HG03342 (cell line): Measurements from ENCODE around the gene ALDH1L2.
A peak's percentile ranks its signal among the peaks of the same experiment; 100 is the strongest.

Experiments
- ATAC-seq: cut with Tn5 transposase; IDR thresholded peaks from one replicate; pipeline ENCODE4 v1.9.1; 2021; ENCODE audit warnings: mild to moderate bottlenecking, moderate library complexity; ENCODE audit not compliant: unreplicated experiment

The ALDH1L2 gene

DNA sequence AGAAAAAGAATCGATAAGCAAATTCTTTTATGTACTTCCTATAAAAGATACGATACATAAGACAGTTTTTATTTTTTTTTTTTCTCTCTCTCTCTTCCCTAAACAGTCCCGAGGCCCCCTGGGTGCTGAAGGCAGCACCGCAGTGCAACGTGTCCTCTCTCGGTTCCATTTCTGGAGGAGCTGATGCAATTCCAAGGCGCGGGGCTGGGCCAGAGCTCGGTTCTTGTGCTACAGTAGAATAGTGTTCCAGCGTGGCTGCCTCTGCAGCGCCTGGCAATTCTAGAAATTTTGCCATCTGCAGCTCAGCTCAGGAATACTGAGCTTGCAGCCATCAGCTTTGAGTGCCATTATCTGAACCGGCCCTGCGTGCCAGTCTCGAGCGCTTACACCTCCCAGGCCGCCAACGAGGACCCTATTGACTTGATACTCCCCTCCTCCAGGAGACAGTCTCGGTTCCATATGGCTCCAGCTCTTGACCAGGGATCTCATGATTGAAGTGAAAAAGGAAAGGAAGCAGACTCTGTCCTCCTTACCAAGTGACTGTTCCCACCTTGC, 630 bp downstream of the ALDH1L2 start:
- no peak for ATAC-seq

DNA sequence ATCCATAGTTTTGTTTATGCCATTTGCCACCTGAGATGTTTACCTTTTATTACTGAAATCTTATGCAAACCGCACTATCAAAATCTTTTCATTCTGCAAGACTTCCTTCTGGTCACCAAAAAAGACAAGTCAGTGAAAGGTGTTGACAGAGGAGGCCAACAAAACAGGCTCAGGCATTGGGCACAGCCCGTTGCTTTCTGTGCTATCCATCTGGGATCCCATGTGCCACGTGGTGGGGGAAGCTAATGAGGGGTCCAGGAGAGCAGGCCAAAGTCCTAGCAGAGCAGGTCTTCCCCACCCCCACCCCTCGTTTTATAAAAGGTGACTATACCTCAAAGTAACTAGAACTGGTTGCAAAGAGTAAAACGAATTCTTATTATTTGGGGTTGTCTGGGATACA, 1.2 kb downstream of the ALDH1L2 start:
- no peak for ATAC-seq

DNA sequence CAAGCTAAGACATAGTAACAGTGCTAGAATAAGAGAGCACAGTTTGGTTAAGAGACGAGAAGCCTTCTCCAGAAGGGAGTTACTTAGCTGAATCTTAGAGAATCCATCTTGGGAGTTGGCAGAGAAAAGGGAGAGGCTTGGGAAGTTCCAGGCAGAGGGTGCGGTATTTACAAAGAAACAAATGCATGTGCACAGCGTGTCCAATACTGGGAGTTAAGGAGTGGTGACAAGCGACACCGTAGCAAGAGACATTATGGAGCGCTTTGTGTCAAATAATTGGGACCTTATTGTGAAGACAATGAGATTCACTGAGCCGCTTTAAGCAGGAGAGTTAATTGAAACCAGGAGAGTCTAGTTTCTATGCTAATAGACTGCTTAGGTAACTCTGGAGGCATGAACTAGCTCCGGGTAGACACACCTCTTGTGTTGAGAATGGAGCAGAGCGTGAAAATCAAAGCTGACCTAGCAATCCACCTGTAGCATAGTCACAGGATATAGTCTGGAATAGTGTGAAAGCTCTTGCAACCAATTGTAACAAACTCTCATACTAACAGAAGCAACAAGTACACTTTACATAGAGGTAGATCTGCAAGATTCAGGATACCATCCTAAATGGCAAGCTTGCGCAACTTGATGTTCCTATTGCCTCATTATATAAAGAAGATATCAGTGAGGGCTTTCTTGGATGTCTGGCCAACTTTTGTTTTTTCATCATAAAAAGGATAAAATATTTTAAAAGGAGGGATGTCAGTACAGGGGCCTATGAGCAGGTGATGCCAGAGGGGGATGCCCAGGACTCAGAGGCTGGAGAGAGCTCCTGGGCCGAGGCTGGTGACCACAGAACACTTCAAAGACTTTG, 5.3 kb downstream of the ALDH1L2 start:
- ATAC-seq: no peak

DNA sequence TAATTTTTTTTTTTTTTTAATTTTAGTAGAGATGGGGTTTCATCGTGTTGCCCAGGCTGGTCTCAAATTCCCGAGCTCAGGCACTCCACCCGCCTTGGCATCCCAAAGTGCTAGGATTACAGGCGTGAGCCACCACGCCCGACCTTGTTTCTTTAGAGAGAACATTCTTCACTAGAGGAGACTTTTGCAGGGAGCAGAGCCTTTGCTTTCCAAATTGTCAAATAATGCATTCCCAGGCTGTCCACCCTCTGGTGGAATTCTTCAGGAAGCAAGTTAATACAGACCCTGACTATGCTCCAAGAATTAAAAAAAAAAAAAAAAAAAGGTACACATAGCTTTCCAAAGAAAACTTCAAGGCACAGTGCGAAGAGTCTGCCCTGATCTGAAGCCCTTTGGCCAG, 6.8 kb downstream of the ALDH1L2 start:
- no peak for ATAC-seq

DNA sequence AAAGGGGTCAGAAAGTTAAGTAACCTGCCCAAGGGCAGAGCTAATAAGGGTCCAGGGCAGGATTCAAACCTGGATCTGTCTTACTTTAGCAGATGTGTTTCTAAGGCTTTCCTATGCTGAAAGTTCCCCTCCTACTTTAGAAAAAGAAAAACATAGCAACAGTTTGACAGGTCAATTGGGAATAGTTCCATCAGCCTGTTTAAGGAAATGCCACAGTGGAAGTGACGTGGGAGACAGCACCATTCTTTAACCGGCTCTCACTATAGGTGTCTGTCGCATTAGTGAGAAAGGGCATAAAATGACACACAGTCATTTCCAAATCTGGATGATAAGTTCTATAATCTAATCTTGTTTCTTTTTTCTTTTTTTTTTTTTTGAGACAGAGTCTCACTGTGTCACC, 7.3 kb downstream of the ALDH1L2 start:
- no peak for ATAC-seq

DNA sequence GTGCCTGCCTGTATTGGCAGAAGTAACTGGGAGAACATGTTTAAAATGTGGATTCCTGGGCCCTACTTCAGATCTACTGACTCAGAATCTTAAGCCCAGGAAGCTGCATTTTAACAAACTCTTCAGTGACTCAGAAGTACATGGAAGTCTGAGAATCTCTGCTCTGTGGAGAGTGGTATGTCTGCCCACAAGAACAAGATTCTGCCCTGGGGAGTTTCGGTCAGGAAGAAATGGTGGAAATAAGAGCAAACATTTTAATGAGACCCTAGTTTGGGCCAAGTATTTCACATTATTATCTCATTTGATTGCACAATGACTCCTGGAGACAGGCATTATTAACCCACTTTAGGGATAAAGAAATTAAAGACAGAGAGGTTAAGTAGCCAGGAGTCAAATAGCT, 8.2 kb downstream of the ALDH1L2 start:
- ATAC-seq: no peak

DNA sequence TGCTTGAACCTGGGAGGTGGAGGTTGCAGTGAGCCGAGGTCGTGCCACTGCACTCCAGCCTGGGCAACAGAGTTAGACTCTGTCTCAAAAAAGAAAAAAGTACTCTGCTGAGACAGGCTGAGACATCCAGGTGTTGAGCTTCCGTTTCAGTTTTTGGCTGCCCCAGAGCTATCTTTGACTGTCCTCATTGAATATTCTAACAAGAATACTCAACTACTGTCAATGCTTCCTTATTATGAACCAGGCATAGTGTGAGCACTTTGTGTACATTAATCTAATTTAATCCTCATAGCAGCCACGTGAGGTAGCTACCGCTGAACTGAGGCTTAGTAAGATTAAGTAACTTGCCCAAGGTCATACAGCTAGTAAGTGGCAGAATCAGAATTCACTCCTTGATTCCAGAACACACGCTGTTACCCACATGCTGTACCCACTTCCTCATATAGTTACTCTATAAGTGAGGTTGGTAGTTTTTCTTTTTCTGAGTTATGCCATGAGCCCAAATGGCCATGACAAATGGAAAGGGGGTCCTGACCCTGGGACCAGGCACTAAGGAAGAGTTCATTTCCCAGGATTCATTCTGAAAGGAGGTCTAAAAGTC, 11.3 kb downstream of the ALDH1L2 start:
- no peak for ATAC-seq

DNA sequence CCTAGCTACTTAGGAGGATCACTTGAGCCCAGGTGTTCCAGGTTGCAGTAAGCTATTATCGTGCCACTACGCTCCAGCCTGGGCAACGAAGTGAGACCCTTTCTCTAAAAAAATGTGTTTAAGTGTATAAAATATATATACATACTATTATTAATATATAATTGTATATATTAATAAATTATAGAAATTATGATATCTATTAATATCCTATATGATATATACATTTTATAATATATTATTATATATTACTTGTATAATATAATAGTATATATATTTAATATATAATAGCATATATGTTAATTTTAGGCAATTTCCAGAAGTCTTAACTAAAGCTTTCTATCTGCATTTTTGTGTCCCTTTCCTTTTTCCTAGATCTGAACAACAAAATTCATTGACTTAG, 12.3 kb downstream of the ALDH1L2 start:
- no peak for ATAC-seq

DNA sequence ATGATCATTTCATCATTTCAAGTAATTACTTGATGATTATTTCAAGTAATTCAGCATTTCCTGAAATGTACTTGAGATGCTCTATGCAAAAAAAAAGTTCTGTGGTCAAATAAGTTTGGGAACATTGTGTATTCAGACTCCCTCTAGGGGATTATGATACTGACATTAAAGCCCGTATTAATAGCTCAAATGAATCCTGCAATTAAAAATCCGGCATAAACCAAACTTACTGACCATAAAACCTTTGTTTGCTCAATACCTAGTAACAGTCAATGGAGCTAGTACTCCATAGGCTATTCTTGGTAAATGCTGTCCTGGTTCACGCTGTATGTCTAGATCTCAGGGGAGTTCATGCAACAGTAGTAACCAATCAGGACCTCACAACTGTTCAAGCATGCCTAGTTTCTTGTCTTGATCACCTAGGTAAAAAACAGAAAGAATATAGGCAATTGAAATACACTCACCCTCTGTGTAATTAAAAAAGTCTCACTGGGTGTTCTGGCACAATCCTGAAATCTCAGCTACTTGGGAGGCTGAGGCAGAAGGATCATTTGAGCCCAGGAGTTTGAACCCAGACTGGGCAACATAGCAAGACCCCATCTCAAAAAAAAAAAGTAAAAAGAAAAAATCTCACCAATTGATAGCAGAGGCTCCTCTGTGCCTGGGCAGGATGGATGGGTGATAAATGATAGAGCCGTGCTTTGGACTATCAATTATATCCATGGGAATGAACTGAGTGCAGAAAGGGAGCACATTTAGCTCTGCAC, 14.1 kb downstream of the ALDH1L2 start:
- ATAC-seq: no peak

DNA sequence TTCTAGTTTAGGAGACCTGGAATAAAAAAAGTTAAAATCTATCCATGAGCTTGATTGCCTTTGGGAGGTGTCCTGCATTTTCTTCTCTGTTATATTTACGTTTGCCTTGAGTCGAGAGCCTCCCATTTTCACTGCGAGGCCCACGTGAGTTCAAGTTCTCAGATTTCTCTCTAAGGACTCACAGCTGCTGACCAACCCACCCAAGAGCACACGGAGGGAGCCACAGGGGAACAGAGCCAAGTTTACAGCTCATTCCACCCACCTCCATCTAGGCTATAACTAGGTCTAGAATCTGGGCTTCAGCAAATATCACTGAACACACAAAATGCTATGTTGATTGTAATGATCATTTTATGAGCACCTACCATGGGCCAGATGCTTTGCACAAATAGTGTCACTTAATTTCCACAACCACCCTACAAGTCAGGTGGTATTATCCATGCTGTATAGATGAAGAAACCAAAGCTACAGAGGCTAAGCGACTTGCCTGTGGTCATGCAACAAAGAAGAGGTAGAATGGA, 16.7 kb downstream of the ALDH1L2 start:
- no peak for ATAC-seq

DNA sequence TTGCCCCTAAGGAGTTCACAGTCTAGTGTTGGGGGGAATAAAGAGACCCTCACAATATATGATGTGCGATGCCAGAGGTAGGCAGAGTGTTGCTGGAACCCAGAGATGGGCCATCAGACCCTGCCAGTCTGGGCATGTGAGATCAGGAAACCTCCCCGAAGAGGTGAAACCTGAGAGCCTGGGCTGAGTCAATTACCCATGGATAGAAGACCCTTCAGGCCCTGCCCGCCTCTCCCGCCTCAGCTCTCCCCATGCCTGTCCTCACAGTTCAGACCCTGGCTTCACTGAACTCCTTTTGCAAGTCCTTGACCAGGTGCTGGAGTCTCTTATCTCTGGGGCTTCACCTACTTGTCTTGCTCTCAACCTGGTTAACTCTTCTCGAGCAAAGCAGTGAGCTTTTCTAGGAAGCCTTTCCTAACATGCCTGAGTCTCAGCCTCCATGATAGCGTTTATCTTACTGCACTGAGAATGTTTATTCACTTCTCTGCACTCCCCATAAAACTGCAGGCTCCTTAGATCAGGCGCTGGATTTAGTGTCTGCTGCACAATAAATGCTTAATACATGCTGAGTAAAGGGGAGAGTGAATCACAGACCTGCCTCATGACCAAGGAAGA, 19.6 kb downstream of the ALDH1L2 start:
- no peak for ATAC-seq

DNA sequence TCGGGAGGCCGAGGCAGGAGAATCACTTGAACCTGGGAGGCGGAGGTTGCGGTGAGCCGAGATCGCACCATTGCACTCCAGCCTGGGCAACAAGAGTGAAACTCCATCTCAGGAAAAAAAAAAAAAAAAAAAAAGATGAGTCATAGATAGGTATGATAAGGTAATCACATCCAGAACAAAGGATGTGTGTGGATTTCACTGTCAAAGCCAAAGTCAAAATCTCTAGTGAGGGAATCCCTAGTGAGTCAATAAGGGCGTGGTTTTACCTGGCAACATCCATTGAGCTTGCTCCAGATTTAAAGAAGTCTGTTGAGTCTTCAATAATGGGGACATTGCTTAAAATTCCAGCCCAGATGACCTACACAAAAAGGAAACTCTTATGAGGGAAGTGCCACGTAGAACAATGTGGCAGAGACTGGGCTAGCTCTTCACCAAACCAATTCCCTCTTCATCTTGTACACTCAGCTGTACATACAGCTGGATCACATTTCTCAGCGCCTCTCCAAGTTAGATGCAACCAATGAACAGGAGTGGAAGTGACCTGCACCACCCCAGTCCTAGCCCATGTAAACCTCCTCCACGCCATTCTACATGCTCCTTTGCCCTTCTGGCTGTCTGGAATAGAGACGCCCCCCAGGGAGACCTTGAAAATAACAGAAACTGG, 23.4 kb downstream of the ALDH1L2 start:
- no peak for ATAC-seq

DNA sequence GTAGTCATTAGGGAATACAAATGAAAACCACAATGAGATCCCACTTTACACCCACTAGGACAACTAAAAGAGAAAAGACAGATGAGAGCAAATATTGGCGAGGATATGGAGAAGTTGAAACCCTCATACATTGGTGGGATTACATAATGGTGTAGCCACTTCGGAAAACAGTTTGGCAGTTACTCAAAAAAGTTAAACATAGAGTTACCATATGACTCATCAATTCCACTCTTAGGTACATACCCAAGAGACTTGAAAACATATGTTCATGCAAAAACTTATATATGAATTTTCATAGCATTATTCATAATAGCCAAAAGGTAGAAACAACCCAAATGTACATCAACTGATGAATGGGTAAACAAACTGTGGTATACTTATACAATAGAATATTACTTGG, 27.1 kb downstream of the ALDH1L2 start:
- no peak for ATAC-seq

DNA sequence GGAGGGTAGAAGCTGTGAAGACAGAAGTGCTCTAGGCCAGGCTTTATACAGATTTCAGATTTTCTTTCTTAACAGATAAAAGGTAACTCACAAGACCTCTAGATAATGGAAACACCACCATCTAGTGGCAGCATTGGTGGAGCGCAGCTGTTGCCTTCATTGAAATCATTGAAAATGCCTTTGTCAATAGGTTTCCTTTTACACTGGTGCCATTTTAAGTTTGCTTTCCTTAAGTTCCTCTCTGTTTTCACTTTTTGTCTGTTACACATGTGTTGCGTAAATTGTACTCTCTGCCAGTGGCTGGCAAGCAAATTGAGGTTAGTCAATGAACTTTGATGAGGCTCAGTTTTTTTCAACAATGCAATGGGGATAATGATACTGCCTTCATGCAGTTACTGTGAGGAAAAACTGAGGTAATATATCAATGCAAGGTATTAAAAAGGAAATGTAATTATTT, 31.1 kb downstream of the ALDH1L2 start:
- ATAC-seq: peak; percentile 42

DNA sequence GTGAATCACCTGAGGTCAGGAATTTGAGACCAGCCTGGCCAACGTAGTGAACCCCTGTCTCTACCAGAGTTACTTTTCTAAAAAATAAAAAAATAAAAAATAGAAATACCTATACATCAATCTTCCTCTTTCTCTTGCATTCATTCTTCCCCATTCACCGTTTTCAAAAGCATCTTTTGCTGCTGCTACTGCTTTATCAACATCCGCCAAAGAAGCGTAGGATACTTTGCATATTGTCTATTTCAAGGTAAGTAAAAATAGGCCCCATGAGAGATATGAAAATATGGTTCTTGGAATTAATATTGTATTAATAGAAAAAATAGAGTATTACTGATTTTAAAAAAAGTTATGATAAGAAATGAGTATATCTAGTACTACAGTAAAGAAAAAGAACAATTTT, 32.3 kb downstream of the ALDH1L2 start:
- ATAC-seq: no peak

DNA sequence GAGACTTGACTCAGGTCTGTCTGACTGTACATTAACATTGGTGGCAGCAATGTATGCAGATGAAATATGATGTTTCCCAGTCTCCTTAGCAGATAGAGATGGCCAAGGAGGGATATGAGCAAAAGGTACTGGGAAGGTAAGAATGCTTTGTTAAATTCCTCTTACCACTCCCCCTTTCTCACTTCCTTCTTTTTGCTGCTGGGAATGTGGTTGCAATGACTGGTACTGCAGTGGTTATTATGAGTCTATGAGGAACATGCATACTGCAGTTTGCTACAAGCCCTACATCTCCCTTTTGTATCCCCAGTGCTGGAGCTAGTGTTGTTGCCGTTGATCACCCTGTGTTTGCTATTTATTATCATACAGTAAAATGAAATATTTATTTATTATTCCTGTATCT, 35.9 kb downstream of the ALDH1L2 start:
- no peak for ATAC-seq

DNA sequence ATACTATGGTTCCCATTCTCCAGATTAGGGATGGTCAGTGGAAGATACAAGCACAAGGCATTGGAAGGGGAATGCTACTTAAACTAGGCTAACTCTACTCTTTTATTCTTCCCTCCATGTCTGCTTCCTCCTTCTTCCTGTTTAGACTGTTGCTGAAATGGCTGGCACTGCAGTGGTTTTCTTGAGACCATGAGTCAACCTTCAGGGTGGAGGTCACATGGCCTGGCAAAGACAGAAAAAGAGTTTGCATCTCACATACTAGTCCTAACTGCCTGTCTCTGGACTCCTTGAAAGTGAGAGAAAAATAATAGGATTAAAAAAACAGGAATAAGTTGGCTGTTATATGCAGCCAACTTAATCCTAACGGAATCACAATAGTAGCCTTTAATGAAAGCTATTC, 37.0 kb downstream of the ALDH1L2 start:
- no peak for ATAC-seq

DNA sequence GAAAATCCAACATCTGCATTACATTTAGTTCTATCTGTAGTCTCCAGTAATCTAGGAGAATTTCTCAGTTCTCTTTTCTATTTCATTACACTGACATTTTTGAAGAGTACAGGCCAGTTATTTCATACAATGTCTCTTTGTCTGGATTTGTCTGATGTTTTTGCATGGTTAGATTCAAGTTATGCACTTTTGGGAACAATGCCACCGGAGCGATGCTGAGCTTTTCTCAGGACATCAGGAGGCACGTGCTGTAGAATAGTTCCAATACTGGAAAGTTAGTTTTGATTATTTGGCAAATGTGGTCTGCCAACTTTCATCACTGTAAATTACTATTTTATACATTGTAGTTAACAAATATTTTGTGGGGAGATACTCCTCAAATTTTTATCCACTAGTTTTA, 43.1 kb downstream of the ALDH1L2 start:
- ATAC-seq: no peak

DNA sequence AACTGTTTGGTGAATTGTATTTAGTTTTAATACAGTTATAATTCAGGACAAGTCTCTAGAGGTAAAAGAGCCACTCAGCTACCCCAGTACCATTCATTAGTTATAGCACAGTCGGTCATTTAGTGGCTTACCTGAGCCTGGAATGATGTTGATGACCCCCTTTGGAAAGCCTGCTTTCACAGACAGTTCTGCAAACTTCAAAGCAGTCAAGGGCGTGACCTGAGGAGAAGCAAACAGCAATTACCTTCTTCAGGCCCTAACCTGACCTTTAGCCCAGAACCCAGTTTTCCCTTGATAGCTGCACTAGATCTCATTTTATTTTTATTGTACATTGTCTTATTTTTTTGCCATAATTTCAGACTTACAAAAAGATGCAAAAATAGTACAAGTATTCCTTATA, 43.8 kb downstream of the ALDH1L2 start:
- ATAC-seq: no peak

DNA sequence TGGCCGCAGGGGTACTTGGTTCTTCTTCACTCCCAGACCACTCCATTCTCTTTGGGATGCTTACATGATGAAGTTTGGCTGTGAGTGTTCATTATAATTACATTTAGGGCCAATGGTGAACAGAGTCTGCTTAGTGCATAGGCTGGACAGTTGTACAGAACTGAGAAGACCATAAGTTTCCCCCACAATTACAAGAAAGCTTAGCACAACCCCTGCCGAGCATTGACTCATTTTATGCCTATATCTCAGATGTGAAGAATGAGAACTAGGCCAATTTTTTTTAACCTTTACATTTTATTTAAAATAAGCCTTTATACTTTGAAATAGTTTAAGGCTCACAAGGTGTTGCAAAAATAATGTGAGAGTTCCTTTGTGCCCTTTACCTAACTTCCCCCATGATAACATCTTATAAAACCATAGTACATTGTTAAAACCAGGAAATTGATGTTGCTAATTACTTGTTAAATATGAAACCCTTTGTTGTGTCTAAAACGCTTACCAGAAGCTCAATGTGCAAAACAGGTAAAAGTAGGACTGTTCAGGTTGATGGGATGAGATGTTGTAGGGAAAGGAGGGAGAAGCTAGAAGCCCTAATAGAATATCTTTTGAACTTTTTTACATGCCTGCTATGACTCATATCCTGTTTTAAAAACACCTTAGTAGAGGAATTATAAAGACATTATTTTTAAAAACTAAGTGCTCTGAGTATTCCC, 47.2 kb downstream of the ALDH1L2 start:
- ATAC-seq: no peak
